HCT116 (cell line): ENCODE results near the gene ACACB. TPM values are rescaled to one million over a fixed set of nuclear protein-coding genes. Genes with fewer than 3 reads are reported as not detected.

Experiments
- ATAC-seq: fragments of 200-7000 bp; cut with Tn5 transposase; 2 replicates; pipeline ENCODE4 v1.9.1; 2020; ENCODE audit warnings: mild to moderate bottlenecking, moderate library complexity
- BruUV-seq: library from RNA; stranded (reverse); fragments of 400-500 nt; replicated peaks from 2 replicates; lab custom pipeline; 2021; lab: Mats Ljungman, UMichigan
- CTCF ChIA-PET: fragments of 300-600 bp; sonication (Branson Sonifier 250); formaldehyde crosslinking; loops from one replicate; lab custom pipeline; 2021; ENCODE audit warnings: antibody characterized with exemption; lab: Charles Lee
- POLR2A ChIA-PET: fragments of 300-600, 350-600 bp; sonication (Branson Sonifier 250); formaldehyde crosslinking; loops from one replicate; lab custom pipeline; 2021; ENCODE audit warnings: antibody characterized with exemption; lab: Charles Lee
- RAD21 ChIA-PET, 2 experiments: fragments of 300-600 bp; sonication (Branson Sonifier 250); formaldehyde crosslinking; loops; one replicate each; lab custom pipeline; 2023; ENCODE audit warnings: low total read pairs in 2 of 2; ENCODE audit not compliant: uncharacterized antibody in 2 of 2, unreplicated experiment in 2 of 2, low non-redundant PET in 1 of 2; lab: Charles Lee
- DNase-seq: peaks from one replicate; pipeline ENCODE4 v3.0.0-alpha.2; 2010; ENCODE audit warnings: low read depth, low spot score
- H2AFZ ChIP-seq: fragments of 200-600 bp; shearing (Covaris generic), sonication (generic); 2 replicates; pipeline ENCODE4 v1.6.1; 2017; ENCODE audit warnings: low read depth, mixed run types, mixed read lengths, antibody characterized with exemption, low read length; ENCODE audit not compliant: poor library complexity, severe bottlenecking
- H3K27ac ChIP-seq: 2 replicates; pipeline ENCODE4 v1.5.1; 2012; ENCODE audit warnings: low read depth, low read length
- H3K27me3 ChIP-seq: fragments of 200-600 bp; sonication (generic); 2 replicates; pipeline ENCODE4 v1.6.1; 2016; ENCODE audit warnings: mixed run types, low read length, mixed read lengths; ENCODE audit not compliant: insufficient read depth
- H3K36me3 ChIP-seq, 2 experiments: fragments of 200-500 bp in 1 of 2; fragments of 200-600 bp in 1 of 2; sonication (Bioruptor generic) in 1 of 2; sonication (generic) in 1 of 2; 2 replicates each; pipeline versions ENCODE4 v1.5.1 to v1.6.1; 2014 to 2016; ENCODE audit warnings: low read length in 2 of 2, inconsistent platforms in 1 of 2, mixed read lengths in 1 of 2, mixed run types in 1 of 2; ENCODE audit not compliant: insufficient read depth in 2 of 2, control insufficient read depth in 1 of 2
- H3K4me1 ChIP-seq, 2 experiments: fragments of 200-600 bp in 1 of 2; sonication (generic) in 1 of 2; 2 replicates each; pipeline versions ENCODE4 v1.5.1 to v1.6.1; 2012 to 2017; ENCODE audit warnings: low read length in 2 of 2, inconsistent platforms in 1 of 2, mild to moderate bottlenecking in 1 of 2, mixed read lengths in 1 of 2, mixed run types in 1 of 2, moderate library complexity in 1 of 2; ENCODE audit not compliant: insufficient read depth in 2 of 2, control insufficient read depth in 1 of 2
- H3K4me2 ChIP-seq: fragments of 200-600 bp; sonication (generic); 2 replicates; pipeline ENCODE4 v1.6.1; 2017; ENCODE audit warnings: mixed run types, low read length, mixed read lengths
- H3K4me3 ChIP-seq, 2 experiments: fragments of 200-600 bp in 1 of 2; sonication (generic) in 1 of 2; replicated peaks in 1 of 2; 2 replicates each; pipeline ENCODE4 v1.5.1; 2011 to 2016; ENCODE audit warnings: low read length in 2 of 2, control low read depth in 1 of 2, low read depth in 1 of 2, mild to moderate bottlenecking in 1 of 2, mixed read lengths in 1 of 2, mixed run types in 1 of 2
- H3K79me2 ChIP-seq: fragments of 200-600 bp; sonication (generic); 2 replicates; pipeline ENCODE4 v1.6.1; 2017; ENCODE audit warnings: mild to moderate bottlenecking, mixed run types, low read length, moderate library complexity, mixed read lengths; ENCODE audit not compliant: insufficient read depth
- H3K9ac ChIP-seq: fragments of 200-600 bp; sonication (generic); 2 replicates; pipeline ENCODE4 v1.6.1; 2016; ENCODE audit warnings: low read length, mixed read lengths
- H3K9me2 ChIP-seq: fragments of 200-600 bp; sonication (generic), shearing (Covaris generic); 2 replicates; pipeline ENCODE4 v1.6.1; 2017; ENCODE audit warnings: mixed run types, mild to moderate bottlenecking, moderate library complexity; ENCODE audit not compliant: insufficient read depth
- H3K9me3 ChIP-seq, 2 experiments: fragments of 200-500 bp in 1 of 2; fragments of 200-600 bp in 1 of 2; sonication (Bioruptor generic) in 1 of 2; sonication (generic) in 1 of 2; 2 replicates each; pipeline ENCODE4 v1.6.1; 2014 to 2017; ENCODE audit warnings: low read length in 2 of 2, mixed read lengths in 2 of 2, inconsistent platforms in 1 of 2, low read depth in 1 of 2, mild to moderate bottlenecking in 1 of 2, mixed run types in 1 of 2, moderate library complexity in 1 of 2; ENCODE audit not compliant: control insufficient read depth in 1 of 2, insufficient read depth in 1 of 2
- H4K20me1 ChIP-seq: fragments of 200-600 bp; sonication (generic), shearing (Covaris generic); 2 replicates; pipeline ENCODE4 v1.6.1; 2017; ENCODE audit warnings: mixed run types, mild to moderate bottlenecking, moderate library complexity; ENCODE audit not compliant: insufficient read depth
- CEBPB ChIP-seq: IDR thresholded peaks from 2 replicates; pipeline ENCODE4 v1.6.1; 2012; ENCODE audit warnings: low read depth
- ELF1 ChIP-seq: IDR thresholded peaks from 2 replicates; pipeline ENCODE4 v1.6.1; 2012; ENCODE audit warnings: low read depth, borderline replicate concordance
- EZH2 ChIP-seq: fragments of 200-600 bp; sonication (generic); IDR thresholded peaks from 2 replicates; pipeline ENCODE4 v1.6.1; 2017; ENCODE audit warnings: antibody characterized with exemption, mixed run types
- EZH2phosphoT487 ChIP-seq: fragments of 200-600 bp; IDR thresholded peaks from 2 replicates; pipeline ENCODE4 v1.6.1; 2018; ENCODE audit warnings: antibody characterized with exemption, borderline replicate concordance
- MAX ChIP-seq: IDR thresholded peaks from 2 replicates; pipeline ENCODE4 v1.6.1; 2012
- REST ChIP-seq: IDR thresholded peaks from 2 replicates; pipeline ENCODE4 v1.6.1; 2012; ENCODE audit warnings: low read depth
- SIN3A ChIP-seq: IDR thresholded peaks from 2 replicates; pipeline ENCODE4 v1.6.1; 2012; ENCODE audit warnings: low read depth
- TCF7L2 ChIP-seq: IDR thresholded peaks from 2 replicates; pipeline ENCODE4 v1.7.0; 2011; ENCODE audit warnings: borderline replicate concordance, inconsistent platforms; ENCODE audit not compliant: insufficient read depth, insufficient read length; ENCODE audit errors: extremely low read depth
- intact Hi-C: fragments of 100-400 bp; cut with micrococcal nuclease; formaldehyde crosslinking; loops from 2 replicates; pipeline ENCODE4 v1.10.0; 2022
- total RNA-seq: library from RNA; stranded (reverse); gene quantifications from one replicate; pipeline ENCODE4 v1.2.1, GENCODE V29; 2021; ENCODE audit not compliant: unreplicated experiment

Gene ACACB
- total RNA-seq, 1 experiment from 2014 or later, result 11.1 TPM

GRCh38 chr12:109222062-109222461 lies 105.7 kb downstream of the ACACB start:
- H3K9me2 ChIP-seq, result no peaks in the 10 kb centered on the region
- RAD21 ChIA-PET, result no interaction called here
- no peak overlapping the region for H3K9ac ChIP-seq
- H3K4me2 ChIP-seq, result no peak overlapping the region
- POLR2A ChIA-PET, result no interaction called here
- DNase-seq (no peak), ATAC-seq (no peak)
- no peak overlapping the region for H2AFZ ChIP-seq
- no peak for TF ChIP-seq SIN3A
- TF ChIP-seq CEBPB, result no peak
- no peak for TF ChIP-seq EZH2phosphoT487
- no peak for TF ChIP-seq TCF7L2
- no peaks in the 10 kb centered on the region for H3K9me3 ChIP-seq
- intact Hi-C loops, result no loop called here
- no peaks in the 10 kb centered on the region for H3K27me3 ChIP-seq
- no TSS peak for BruUV-seq
- H3K36me3 ChIP-seq, result no peaks in the 10 kb centered on the region
- H3K4me3 ChIP-seq, result no peak overlapping the region
- H3K4me1 ChIP-seq, result no peaks in the 10 kb centered on the region
- CTCF ChIA-PET, result no interaction called here
- H3K79me2 ChIP-seq, result no peaks in the 10 kb centered on the region
- no peak overlapping the region for H3K27ac ChIP-seq
- H4K20me1 ChIP-seq, result no peaks in the 10 kb centered on the region

GRCh38 chr12:109222496-109222895 lies 106.1 kb downstream of the ACACB start:
- Histone ChIP-seq H3K9me2 (no peaks in the 10 kb centered on the region), H3K9me3 (no peaks in the 10 kb centered on the region), H3K79me2 (no peaks in the 10 kb centered on the region), H3K36me3 (no peaks in the 10 kb centered on the region), H3K4me1 (no peaks in the 10 kb centered on the region), H3K9ac (no peak overlapping the region), H3K4me3 (no peak overlapping the region), H4K20me1 (no peaks in the 10 kb centered on the region), H3K27ac (no peak overlapping the region), H2AFZ (no peak overlapping the region), H3K4me2 (no peak overlapping the region), H3K27me3 (no peaks in the 10 kb centered on the region)
- BruUV-seq, result no TSS peak
- CTCF ChIA-PET, result no interaction called here
- DNase-seq, result no peak
- RAD21 ChIA-PET, result no interaction called here
- TF ChIP-seq REST (no peak), MAX (no peak), ELF1 (no peak), EZH2 (no peak)
- POLR2A ChIA-PET, result no interaction called here
- intact Hi-C loops, result no loop called here
- no peak for ATAC-seq
